Hematopoietic multipotent progenitor cell treated with erythropoietin and hydrocortisone succinate and interleukin-3 and kit ligand, for 6 days (in vitro differentiated cells): ENCODE results near the gene C1orf210.

ENCODE experiments used
- DNase-seq: peaks from one replicate; pipeline ENCODE4 v3.0.0-alpha.2; 2015

The C1orf210 gene

DNA sequence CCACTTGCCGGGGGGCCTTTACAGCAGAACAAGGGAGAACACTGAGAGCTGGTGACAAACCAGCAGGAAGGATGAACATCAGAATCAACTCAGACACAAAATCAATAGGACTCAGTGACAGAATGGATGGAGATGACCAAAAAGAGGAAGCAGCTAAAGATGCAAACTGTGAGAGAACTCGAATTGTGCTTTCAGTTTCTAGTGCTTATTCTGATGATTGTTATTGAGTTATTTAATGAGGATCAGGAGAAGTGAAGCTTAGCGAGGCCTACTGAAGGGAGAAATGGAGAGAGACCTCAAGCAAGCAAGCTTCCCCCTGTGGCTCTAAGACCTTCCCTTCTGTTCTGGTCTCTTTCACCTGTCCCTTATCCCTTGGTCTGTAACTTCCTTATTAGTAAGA, 45.9 kb downstream of the C1orf210 start:
- DNase-seq, result peak; percentile 29

DNA sequence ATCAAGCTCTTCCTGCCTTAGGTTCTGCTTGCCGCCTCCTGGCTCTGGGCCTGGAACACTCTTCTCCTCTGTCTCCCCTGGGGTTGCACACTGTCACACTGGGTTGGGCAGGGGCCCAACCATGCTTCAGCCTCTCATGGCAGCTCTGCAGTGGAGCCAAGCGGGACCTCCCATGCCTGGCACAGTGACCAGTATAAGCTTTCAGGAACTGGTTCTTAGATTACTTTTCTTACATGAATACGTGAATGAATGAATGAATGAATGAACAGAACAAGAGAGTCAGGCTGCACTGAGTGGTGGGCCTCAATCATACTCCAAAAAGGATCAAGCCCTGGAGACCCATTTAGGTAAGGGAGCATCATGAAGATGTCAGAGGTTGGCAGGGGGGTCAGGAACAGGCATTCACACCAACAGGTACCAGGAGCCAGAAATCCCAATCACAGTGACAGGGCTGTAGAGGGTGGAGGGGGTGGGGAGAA, 46.4 kb downstream of the C1orf210 start:
- no peak for DNase-seq

DNA sequence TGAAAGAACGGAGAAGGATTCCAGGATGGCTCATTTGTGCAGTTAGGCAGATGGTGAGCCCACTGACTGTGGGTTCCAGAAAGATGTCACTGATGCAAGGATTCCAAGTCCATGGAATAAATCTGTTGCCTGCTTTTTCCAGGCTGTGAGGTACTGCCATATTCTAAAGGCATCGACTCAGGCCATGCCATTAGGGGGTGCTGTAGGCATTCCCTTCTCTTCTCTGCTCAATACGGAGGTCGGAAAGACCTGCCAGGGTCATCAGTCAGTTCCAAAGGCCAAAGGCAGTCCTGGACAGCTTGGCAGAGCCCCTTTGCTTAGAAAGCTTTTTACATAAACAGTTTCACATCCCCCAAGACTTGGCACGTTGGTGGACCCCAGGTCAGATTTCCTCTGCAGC, 47.3 kb downstream of the C1orf210 start:
- DNase-seq, result peak; percentile 86

DNA sequence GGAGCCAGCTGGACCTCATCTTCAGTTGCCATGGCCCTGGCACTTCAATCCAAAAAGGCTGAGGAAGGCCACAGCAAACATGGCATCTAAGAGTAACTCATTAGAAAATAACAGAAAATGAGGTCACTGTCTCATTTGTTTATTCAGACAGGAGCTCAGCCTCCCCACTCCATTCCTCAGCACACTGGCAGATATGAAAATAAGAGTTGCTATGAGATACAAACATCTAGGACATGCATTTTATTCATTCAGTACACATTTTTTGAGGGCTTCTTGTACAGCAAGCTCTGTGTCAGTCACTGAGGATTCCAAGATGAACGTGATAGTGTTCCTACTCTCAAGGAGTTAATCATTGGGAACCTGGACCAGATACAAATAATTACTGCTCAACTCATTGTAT, 48.3 kb downstream of the C1orf210 start:
- DNase-seq, result no peak

DNA sequence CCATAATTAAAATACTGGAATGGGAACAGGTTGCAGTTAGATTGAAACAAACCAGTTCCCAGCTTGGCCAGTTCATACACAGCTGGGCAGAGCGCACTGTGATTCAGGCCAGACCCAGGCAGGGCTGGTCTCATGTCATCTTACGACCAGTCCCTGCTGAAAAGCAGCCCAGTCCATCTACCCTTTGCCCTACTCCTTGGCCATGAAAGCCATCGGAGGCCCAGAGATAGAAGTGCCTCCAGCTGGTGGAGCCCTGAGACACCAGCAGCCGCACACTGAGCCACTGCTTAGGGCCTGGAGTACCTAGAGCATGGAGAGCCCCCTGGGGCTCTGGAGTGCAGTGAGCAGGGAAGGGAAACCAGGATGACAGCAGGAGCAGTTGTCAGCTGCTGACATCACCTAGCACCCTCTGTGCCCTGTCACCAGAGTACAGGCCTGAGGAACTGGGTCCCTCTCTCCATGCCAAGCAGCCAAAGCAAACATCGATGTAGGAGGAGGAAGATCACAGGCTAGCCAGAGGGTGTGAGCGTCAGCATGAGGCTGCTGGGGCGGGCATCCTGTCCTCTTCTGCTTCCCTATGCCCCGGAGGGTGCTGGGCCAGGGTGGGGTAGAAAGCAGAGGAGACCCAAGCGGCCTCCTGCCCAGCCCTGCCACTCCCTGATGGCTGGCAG, 49.8 kb downstream of the C1orf210 start:
- DNase-seq, result no peak

DNA sequence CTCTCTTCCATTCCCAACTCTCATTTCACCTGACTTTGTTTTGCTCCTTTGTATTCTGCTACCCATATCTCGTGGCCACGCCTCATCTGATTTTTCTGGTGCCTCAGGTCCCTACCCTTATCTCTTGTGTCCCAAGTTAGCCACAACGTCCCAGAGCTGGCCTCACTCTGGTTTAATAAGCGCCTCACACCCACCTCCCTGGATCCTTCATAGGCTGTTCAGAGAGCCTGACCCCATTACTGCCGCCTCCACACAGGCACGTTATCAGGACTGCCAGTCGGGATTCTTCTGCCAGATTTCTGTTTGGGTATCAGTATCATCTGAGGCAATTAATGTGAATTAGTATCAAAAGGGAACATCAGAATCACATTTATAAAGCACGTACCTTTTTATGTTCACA, 50.3 kb downstream of the C1orf210 start:
- DNase-seq, result peak; percentile 15

DNA sequence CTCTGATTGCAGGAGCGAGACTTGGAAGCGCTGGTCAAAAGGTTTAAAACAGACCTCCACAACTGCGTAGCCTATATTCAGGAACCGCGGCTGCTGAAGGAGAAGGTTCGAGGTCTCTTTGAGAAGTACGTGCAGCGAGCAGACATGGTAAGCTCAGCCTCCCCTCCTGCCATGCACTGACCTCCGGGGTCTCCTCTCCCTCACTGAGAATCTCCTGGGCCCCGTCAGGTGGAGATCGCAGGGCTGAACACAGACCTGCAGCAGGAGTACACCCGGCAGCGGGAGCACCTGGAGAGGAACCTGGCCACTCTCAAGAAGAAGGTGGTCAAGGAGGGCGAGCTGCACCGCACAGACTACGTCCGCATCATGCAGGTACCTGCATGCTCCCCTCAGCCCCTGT, 51.1 kb downstream of the C1orf210 start:
- DNase-seq, result no peak

DNA sequence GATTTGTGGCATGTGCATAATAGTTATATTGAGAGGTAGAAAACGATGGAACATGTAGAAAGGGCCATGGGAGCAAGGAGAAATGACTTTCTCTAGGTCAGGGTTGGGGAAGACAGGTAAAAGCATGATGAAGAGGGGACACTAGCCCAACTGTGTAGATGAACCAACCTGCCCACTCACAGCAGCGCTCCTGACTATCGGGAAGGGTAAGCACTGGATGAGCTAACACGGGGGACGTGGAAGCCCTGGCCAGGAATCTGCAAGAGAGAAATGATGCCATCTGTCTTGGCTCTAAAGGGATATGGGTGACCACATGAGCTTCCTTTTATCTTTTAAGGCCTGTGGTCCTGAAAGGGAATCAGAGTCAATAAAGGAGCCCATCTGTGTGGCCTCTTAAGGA, 51.8 kb downstream of the C1orf210 start:
- DNase-seq, result no peak

DNA sequence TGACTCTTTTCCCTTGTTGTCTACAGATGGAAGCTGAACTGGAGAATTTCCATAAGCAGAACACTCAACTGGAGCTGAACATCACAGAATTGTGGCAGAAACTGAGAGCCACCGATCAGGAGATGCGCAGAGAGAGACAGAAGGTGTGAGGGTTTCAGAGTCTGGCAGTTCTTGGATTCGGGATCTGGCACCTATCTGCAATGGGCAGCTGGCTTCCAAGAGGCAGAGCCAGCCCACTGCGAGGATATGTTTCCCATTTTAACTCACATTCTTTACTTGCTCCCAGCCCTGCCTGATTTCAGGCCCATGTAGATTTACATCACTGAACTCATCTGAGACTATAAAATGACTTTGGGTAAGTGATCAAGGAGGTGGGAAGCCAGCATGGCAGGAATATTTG, 52.9 kb downstream of the C1orf210 start:
- DNase-seq, result no peak

DNA sequence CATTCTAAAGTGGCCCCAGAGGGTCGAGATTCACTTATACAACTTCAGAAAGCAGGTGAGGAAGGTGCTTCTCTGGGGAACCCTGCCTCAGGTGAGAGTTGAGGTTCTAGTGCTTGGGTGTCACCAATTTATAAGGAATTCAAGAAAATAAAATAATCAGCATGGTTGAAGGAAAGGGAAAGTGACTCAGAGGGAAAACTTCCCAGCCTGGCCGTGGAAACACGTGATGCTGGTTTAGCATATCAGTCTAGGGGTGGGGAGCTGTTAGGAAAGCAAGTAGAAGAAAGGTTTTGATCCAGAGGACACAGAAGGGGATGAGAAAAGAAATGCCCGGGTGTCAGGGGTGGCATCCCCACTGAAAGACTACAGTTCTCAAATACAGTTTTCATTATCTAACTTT, 53.3 kb downstream of the C1orf210 start:
- no peak for DNase-seq
